Mucosa of stomach (tissue), 1 donor: ENCODE measurements around the gene PAPSS2.

Experiments used
- H3K27me3 ChIP-seq: one replicate; pipeline ENCODE4 v1.7.0; 2013; ENCODE audit warnings: mild to moderate bottlenecking, low read length; ENCODE audit not compliant: control insufficient read depth, insufficient read depth
- H3K36me3 ChIP-seq: one replicate; pipeline ENCODE4 v1.7.0; 2013; ENCODE audit warnings: low read length; ENCODE audit not compliant: control insufficient read depth, insufficient read depth
- H3K4me1 ChIP-seq: one replicate; pipeline ENCODE4 v1.7.0; 2013; ENCODE audit warnings: mild to moderate bottlenecking, low read length; ENCODE audit not compliant: control insufficient read depth, insufficient read depth
- H3K4me3 ChIP-seq: one replicate; pipeline ENCODE4 v1.7.0; 2013; ENCODE audit warnings: low read length
- H3K9ac ChIP-seq: one replicate; pipeline ENCODE4 v1.7.0; 2013; ENCODE audit warnings: mild to moderate bottlenecking, low read length, moderate library complexity
- H3K9me3 ChIP-seq: one replicate; pipeline ENCODE4 v1.7.0; 2013; ENCODE audit warnings: mild to moderate bottlenecking, low read length, moderate library complexity; ENCODE audit not compliant: control insufficient read depth
- donor health status: Pancreatic carcinoma.

The PAPSS2 gene

GRCh38 chr10:87702260-87702972 lies 42.7 kb downstream of the PAPSS2 start:
- H3K4me1 ChIP-seq, result peaks cover 12% of the 10 kb centered on the region
- no peaks in the 10 kb centered on the region for H3K36me3 ChIP-seq
- H3K9me3 ChIP-seq, result no peaks in the 10 kb centered on the region
- no peak overlapping the region for H3K4me3 ChIP-seq
- no peaks in the 10 kb centered on the region for H3K27me3 ChIP-seq
- no peak overlapping the region for H3K9ac ChIP-seq

- no peaks in the 10 kb centered on the region for H3K27me3 ChIP-seq
- peaks cover 12% of the 10 kb centered on the region for H3K4me1 ChIP-seq
- H3K4me3 ChIP-seq, result no peak overlapping the region
- H3K9ac ChIP-seq, result no peak overlapping the region
- no peaks in the 10 kb centered on the region for H3K36me3 ChIP-seq
- H3K9me3 ChIP-seq, result no peaks in the 10 kb centered on the region
Observed at GRCh38 chr10:87702973-87703294, 43.3 kb downstream of the PAPSS2 start.

GRCh38 chr10:87703771-87704170 lies 44.1 kb downstream of the PAPSS2 start:
- H3K4me1 ChIP-seq, result peaks cover 12% of the 10 kb centered on the region
- no peaks in the 10 kb centered on the region for H3K36me3 ChIP-seq
- H3K9ac ChIP-seq, result no peak overlapping the region
- H3K9me3 ChIP-seq, result no peaks in the 10 kb centered on the region
- H3K27me3 ChIP-seq, result no peaks in the 10 kb centered on the region
- H3K4me3 ChIP-seq, result no peak overlapping the region

- Histone ChIP-seq H3K9me3 (no peaks in the 10 kb centered on the region), H3K9ac (no peak overlapping the region)
Observed at GRCh38 chr10:87705339-87705738, 45.7 kb downstream of the PAPSS2 start.

GRCh38 chr10:87706731-87707130 lies 47.1 kb downstream of the PAPSS2 start:
- Histone ChIP-seq H3K27me3 (no peaks in the 10 kb centered on the region), H3K4me3 (no peak overlapping the region), H3K9ac (no peak overlapping the region), H3K36me3 (no peaks in the 10 kb centered on the region), H3K9me3 (no peaks in the 10 kb centered on the region), H3K4me1 (peaks cover 7% of the 10 kb centered on the region)

More at GRCh38 chr10:87705339-87705738, 45.7 kb downstream of the PAPSS2 start:
- H3K27me3 ChIP-seq, result no peaks in the 10 kb centered on the region
- H3K4me1 ChIP-seq, result peaks cover 12% of the 10 kb centered on the region
- H3K36me3 ChIP-seq, result no peaks in the 10 kb centered on the region
- no peak overlapping the region for H3K4me3 ChIP-seq

DNA sequence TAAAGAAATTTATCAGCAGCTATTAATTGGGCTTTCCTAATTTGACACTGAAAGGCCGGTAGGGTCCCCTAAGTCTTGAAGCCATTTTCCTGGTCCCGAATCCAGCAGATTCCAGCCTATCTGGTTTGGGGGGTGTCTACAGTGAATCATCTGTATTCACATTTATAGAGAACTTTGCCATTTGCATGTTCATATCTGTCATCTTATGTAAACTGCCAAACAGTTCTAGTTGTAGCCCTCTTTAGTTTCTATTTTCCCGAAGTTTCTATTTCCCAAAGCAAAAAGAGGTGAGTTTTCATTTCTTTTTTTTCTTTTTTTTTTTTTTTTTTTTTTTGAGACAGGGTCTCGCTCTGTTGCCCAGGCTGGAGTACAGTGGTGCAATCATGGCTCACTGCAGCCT lies 47.6 kb downstream of the PAPSS2 start:
- peaks cover 7% of the 10 kb centered on the region for H3K4me1 ChIP-seq
- H3K9me3 ChIP-seq, result no peaks in the 10 kb centered on the region
- no peak overlapping the region for H3K9ac ChIP-seq
- no peaks in the 10 kb centered on the region for H3K27me3 ChIP-seq
- no peak overlapping the region for H3K4me3 ChIP-seq
- no peaks in the 10 kb centered on the region for H3K36me3 ChIP-seq

GRCh38 chr10:87712913-87713616 lies 53.4 kb downstream of the PAPSS2 start:
- no peaks in the 10 kb centered on the region for H3K27me3 ChIP-seq
- no peak overlapping the region for H3K4me3 ChIP-seq
- H3K4me1 ChIP-seq, result no peaks in the 10 kb centered on the region
- no peaks in the 10 kb centered on the region for H3K36me3 ChIP-seq
- no peaks in the 10 kb centered on the region for H3K9me3 ChIP-seq
- H3K9ac ChIP-seq, result no peak overlapping the region

GRCh38 chr10:87713707-87714106 lies 54.0 kb downstream of the PAPSS2 start:
- Histone ChIP-seq H3K4me3 (no peak overlapping the region), H3K9me3 (no peaks in the 10 kb centered on the region), H3K9ac (no peak overlapping the region), H3K36me3 (no peaks in the 10 kb centered on the region), H3K27me3 (no peaks in the 10 kb centered on the region), H3K4me1 (no peaks in the 10 kb centered on the region)

DNA sequence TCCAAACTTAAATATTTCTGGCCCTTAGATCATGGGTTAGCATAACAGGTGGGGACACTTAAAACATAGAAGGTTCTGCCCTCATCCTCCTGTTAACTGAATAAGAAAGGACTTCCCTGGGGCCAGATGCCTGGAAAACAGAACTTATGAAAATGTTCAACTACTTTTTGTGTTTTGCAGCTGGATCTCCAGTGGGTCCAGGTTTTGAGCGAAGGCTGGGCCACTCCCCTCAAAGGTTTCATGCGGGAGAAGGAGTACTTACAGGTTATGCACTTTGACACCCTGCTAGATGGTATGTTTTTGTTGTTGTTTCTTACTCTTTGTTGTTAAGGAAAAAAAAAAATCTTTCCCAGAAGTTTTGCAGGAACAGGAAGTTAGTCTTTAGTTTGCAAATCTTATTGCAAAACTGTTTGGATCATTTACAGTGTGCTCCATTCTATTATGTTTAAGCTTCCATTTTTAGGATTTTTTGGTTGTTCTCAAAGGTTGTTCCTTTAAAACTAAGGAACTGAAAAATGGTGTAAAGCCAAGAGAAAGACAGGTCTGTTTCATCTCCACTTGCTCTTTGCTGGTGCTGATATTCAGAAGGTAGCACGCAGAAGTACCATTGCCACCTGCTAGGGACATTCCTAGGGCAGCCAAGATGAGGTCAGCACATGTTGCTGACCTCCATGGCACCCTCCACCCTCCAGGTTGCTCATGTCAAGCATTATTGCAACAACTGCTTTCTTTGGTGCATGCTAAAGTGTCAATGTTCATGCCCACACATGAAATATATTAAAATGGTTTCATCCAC lies 56.1 kb downstream of the PAPSS2 start:
- H3K9ac ChIP-seq, result no peak overlapping the region
- H3K9me3 ChIP-seq, result no peaks in the 10 kb centered on the region
- H3K27me3 ChIP-seq, result no peaks in the 10 kb centered on the region
- H3K36me3 ChIP-seq, result no peaks in the 10 kb centered on the region
- no peak overlapping the region for H3K4me3 ChIP-seq
- no peaks in the 10 kb centered on the region for H3K4me1 ChIP-seq

DNA sequence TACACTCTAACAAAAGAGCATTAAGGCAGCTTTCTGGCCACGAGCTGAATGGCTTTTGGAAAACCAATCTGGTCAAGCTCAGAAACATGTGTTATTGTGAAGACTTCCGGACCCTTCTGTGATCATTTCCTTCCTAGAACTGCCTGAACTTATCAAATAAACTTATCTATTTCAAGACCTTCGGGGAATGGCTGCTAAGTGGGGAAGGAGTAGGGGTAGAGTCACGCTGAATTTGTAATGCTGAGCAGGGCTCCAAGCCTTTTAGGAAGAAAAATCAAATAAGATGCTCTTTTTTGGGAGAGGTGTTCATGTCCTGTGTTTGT lies 56.6 kb downstream of the PAPSS2 start:
- Histone ChIP-seq H3K4me1 (no peaks in the 10 kb centered on the region), H3K27me3 (no peaks in the 10 kb centered on the region), H3K36me3 (no peaks in the 10 kb centered on the region), H3K9ac (no peak overlapping the region), H3K9me3 (no peaks in the 10 kb centered on the region), H3K4me3 (no peak overlapping the region)

DNA sequence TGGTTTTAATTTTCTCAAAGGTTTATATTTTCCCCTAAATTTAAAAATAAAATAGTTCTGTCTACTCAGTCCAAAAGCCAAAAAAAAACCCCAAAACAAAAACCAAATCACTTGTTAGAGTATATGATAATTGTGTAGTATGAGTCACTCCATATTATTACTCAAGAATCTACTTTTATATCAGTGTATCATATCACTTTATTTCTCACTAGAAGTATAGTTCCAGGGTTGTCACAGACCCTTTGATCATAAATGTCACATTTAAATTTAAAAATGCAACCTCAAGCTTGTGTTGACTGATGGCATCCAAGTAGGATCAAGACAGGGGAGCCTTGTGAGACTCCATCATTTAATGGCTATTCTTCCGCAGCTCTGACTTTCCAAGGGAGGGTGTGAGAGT lies 61.0 kb downstream of the PAPSS2 start:
- no peak overlapping the region for H3K4me3 ChIP-seq
- no peaks in the 10 kb centered on the region for H3K9me3 ChIP-seq
- no peaks in the 10 kb centered on the region for H3K27me3 ChIP-seq
- no peaks in the 10 kb centered on the region for H3K36me3 ChIP-seq
- H3K9ac ChIP-seq, result no peak overlapping the region
- H3K4me1 ChIP-seq, result no peaks in the 10 kb centered on the region

GRCh38 chr10:87721781-87722180 lies 62.1 kb downstream of the PAPSS2 start:
- H3K36me3 ChIP-seq, result no peaks in the 10 kb centered on the region
- H3K4me1 ChIP-seq, result no peaks in the 10 kb centered on the region
- no peak overlapping the region for H3K4me3 ChIP-seq
- no peaks in the 10 kb centered on the region for H3K9me3 ChIP-seq
- no peak overlapping the region for H3K9ac ChIP-seq
- H3K27me3 ChIP-seq, result no peaks in the 10 kb centered on the region
